ENCODE results near the gene NNAT. TPM values are rescaled to one million over a fixed set of nuclear protein-coding genes. Genes with fewer than 3 reads are reported as not detected.
A peak's percentile ranks its signal among the peaks of the same experiment; 100 is the strongest.

NNAT gene
- total RNA-seq, 1 donor: not detected

DNA sequence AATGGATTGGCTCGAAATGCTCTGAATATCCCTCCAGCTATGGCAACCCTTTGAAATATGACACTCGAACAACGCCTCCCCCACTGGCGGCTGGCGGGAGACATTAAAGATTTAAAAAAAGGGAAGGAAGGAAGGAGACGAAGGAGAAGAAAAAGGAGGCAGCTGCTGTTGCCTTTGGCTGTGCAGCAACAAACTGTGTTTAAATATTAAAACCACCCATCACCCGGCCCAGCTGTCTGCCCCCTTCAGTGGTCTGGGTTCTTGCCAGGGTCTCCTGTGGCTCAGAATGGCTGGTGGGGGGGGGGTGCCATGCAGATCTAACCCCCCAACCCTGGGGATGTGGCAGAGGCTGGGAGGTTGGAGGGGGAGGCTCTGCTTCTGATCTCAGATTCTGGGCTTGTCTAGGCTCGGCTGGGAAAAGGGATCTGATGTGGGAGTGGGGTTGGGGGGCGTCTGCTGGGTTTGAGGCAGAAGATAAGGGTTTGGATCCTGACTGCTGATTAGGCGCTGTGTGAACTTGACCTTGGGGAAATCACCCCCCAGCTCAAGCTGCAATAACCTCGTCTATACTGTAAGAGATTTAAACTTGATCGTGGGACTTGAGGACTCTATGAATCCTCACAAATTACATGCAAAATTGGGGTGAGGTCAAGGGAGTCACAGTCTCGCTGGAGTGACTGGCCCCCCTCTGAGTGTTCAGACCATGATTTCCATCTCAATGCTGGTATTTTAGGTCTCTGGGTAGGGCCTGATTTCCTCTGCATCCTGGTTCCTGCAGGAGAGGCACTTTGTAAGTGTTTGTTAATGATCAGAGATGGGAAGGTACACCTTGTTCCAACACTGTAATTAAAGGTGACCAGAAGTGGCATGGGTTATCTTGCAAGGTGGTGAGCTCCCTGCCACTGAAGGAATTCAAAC is 46.9 kb downstream of the NNAT start:
- H3K27me3 ChIP-seq (ENCODE audit: insufficient read depth, low read length): peaks cover 62% of the 10 kb centered on the region
- H3K36me3 ChIP-seq (ENCODE audit: insufficient read depth, low read length): no peaks in the 10 kb centered on the region
- DNase-seq (ENCODE audit: insufficient read length, low spot score, missing footprints): peak; percentile 72
- H3K9me3 ChIP-seq (ENCODE audit: low read depth, low read length): no peaks in the 10 kb centered on the region
- no peak overlapping the region for H2AFZ ChIP-seq (ENCODE audit: low read length)
- no peak overlapping the region for H3K27ac ChIP-seq (ENCODE audit: low read depth, low read length)
- no peaks in the 10 kb centered on the region for H4K20me1 ChIP-seq (ENCODE audit: insufficient read depth, low read length)
- H3K4me1 ChIP-seq (ENCODE audit: insufficient read depth, low read length): no peaks in the 10 kb centered on the region
- no peaks in the 10 kb centered on the region for H3K79me2 ChIP-seq (ENCODE audit: insufficient read depth, low read length)
- no peak overlapping the region for H3K4me2 ChIP-seq (ENCODE audit: insufficient read depth, low read length)
- TF ChIP-seq, protein P1, sequence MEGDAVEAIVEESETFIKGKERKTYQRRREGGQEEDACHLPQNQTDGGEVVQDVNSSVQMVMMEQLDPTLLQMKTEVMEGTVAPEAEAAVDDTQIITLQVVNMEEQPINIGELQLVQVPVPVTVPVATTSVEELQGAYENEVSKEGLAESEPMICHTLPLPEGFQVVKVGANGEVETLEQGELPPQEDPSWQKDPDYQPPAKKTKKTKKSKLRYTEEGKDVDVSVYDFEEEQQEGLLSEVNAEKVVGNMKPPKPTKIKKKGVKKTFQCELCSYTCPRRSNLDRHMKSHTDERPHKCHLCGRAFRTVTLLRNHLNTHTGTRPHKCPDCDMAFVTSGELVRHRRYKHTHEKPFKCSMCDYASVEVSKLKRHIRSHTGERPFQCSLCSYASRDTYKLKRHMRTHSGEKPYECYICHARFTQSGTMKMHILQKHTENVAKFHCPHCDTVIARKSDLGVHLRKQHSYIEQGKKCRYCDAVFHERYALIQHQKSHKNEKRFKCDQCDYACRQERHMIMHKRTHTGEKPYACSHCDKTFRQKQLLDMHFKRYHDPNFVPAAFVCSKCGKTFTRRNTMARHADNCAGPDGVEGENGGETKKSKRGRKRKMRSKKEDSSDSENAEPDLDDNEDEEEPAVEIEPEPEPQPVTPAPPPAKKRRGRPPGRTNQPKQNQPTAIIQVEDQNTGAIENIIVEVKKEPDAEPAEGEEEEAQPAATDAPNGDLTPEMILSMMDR (IDR thresholded peaks at IDR 0.05; ENCODE audit: extremely low read depth, low read depth, low read length): no peak
- H3K4me3 ChIP-seq (ENCODE audit: insufficient read depth, low read length): no peak overlapping the region

GRCh38 chr20:37570419-37570818 is 49.4 kb downstream of the NNAT start:
- no peaks in the 10 kb centered on the region for H3K79me2 ChIP-seq (ENCODE audit: insufficient read depth, low read length)
- no peaks in the 10 kb centered on the region for H4K20me1 ChIP-seq (ENCODE audit: insufficient read depth, low read length)
- H3K27me3 ChIP-seq (ENCODE audit: insufficient read depth, low read length): peaks cover 52% of the 10 kb centered on the region
- TF ChIP-seq, protein P1 (IDR thresholded peaks at IDR 0.05; ENCODE audit: extremely low read depth, low read depth, low read length): no peak
- no peak overlapping the region for H3K27ac ChIP-seq (ENCODE audit: low read depth, low read length)
- H3K36me3 ChIP-seq (ENCODE audit: insufficient read depth, low read length): no peaks in the 10 kb centered on the region
- no peaks in the 10 kb centered on the region for H3K4me1 ChIP-seq (ENCODE audit: insufficient read depth, low read length)
- no peak overlapping the region for H2AFZ ChIP-seq (ENCODE audit: low read length)
- DNase-seq (ENCODE audit: insufficient read length, low spot score, missing footprints): peak; percentile 60
- H3K4me2 ChIP-seq (ENCODE audit: insufficient read depth, low read length): no peak overlapping the region
- H3K9me3 ChIP-seq (ENCODE audit: low read depth, low read length): no peaks in the 10 kb centered on the region
- H3K4me3 ChIP-seq (ENCODE audit: insufficient read depth, low read length): no peak overlapping the region

GRCh38 chr20:37571033-37571432 is 50.0 kb downstream of the NNAT start:
- no peak overlapping the region for H2AFZ ChIP-seq (ENCODE audit: low read length)
- no peak for DNase-seq (ENCODE audit: insufficient read length, low spot score, missing footprints)
- H3K27me3 ChIP-seq (ENCODE audit: insufficient read depth, low read length): peaks cover 51% of the 10 kb centered on the region
- TF ChIP-seq, protein P1 (IDR thresholded peaks at IDR 0.05; ENCODE audit: extremely low read depth, low read depth, low read length): no peak
- no peaks in the 10 kb centered on the region for H4K20me1 ChIP-seq (ENCODE audit: insufficient read depth, low read length)
- H3K27ac ChIP-seq (ENCODE audit: low read depth, low read length): no peak overlapping the region
- H3K9me3 ChIP-seq (ENCODE audit: low read depth, low read length): no peaks in the 10 kb centered on the region
- no peaks in the 10 kb centered on the region for H3K79me2 ChIP-seq (ENCODE audit: insufficient read depth, low read length)
- H3K4me1 ChIP-seq (ENCODE audit: insufficient read depth, low read length): no peaks in the 10 kb centered on the region
- H3K4me2 ChIP-seq (ENCODE audit: insufficient read depth, low read length): no peak overlapping the region
- no peak overlapping the region for H3K4me3 ChIP-seq (ENCODE audit: insufficient read depth, low read length)
- no peaks in the 10 kb centered on the region for H3K36me3 ChIP-seq (ENCODE audit: insufficient read depth, low read length)

Other genes with a start within 250 kb of the NNAT start
- 14.1 and 17.7 TPM in 2 replicates for gene MANBAL, start 231.6 kb upstream of the NNAT start, total RNA-seq
- 22.1 and 22.4 TPM in 2 replicates for gene SRC, start 175.1 kb upstream of the NNAT start, total RNA-seq
- 35.4 and 39.1 TPM in 2 replicates for gene BLCAP, start 6.6 kb downstream of the NNAT start, total RNA-seq
- gene CTNNBL1, start 172.8 kb downstream of the NNAT start, total RNA-seq: 19.5 and 23.0 TPM in 2 replicates

Data from osteoblast (primary cell).